Astrocyte (in vitro differentiated cells and primary cell): ENCODE measurements around the gene SERPINA9. TPM values are rescaled to one million over a fixed set of nuclear protein-coding genes. Genes with fewer than 3 reads are reported as not detected.

Source experiments
- DNase-seq: peaks from one replicate; pipeline ENCODE4 v3.0.0-alpha.2; 2010; ENCODE audit warnings: low read depth
- FAIRE-seq: peaks from 2 replicates; lab custom pipeline; 2011; peaks lifted over from hg19 to GRCh38; lab: Jason Lieb, UNC
- H2AFZ ChIP-seq: 2 replicates; pipeline ENCODE4 v1.6.0; 2012; ENCODE audit warnings: low read depth, low read length, inconsistent platforms
- H3K27ac ChIP-seq: 2 replicates; pipeline ENCODE4 v1.5.1; 2011; ENCODE audit warnings: low read depth, low read length, inconsistent platforms
- H3K27me3 ChIP-seq: 2 replicates; pipeline ENCODE4 v1.6.0; 2011; ENCODE audit warnings: low read length, inconsistent platforms; ENCODE audit not compliant: insufficient read depth
- H3K36me3 ChIP-seq: 2 replicates; pipeline ENCODE4 v1.5.1; 2011; ENCODE audit warnings: low read length, inconsistent platforms; ENCODE audit not compliant: insufficient read depth
- H3K4me1 ChIP-seq: 2 replicates; pipeline ENCODE4 v1.5.1; 2011; ENCODE audit warnings: low read length, inconsistent platforms; ENCODE audit not compliant: insufficient read depth
- H3K4me2 ChIP-seq: 2 replicates; pipeline ENCODE4 v1.6.0; 2012; ENCODE audit warnings: low read length, inconsistent platforms
- H3K4me3 ChIP-seq: 2 replicates; pipeline ENCODE4 v1.5.1; 2011; ENCODE audit warnings: low read depth, mild to moderate bottlenecking, low read length, inconsistent platforms; ENCODE audit not compliant: insufficient read depth
- H3K79me2 ChIP-seq: 2 replicates; pipeline ENCODE4 v1.6.0; 2012; ENCODE audit warnings: mild to moderate bottlenecking, low read length, inconsistent platforms; ENCODE audit not compliant: insufficient read depth
- H3K9ac ChIP-seq: 2 replicates; pipeline ENCODE4 v1.6.0; 2012; ENCODE audit warnings: mild to moderate bottlenecking, low read length, inconsistent platforms
- H3K9me3 ChIP-seq: 2 replicates; pipeline ENCODE4 v1.5.1; 2012; ENCODE audit warnings: low read depth, mild to moderate bottlenecking, low read length, inconsistent platforms; ENCODE audit not compliant: insufficient read depth
- H4K20me1 ChIP-seq: 2 replicates; pipeline ENCODE4 v1.6.0; 2012; ENCODE audit warnings: low read length, inconsistent platforms; ENCODE audit not compliant: insufficient read depth
- H3K27ac Mint-ChIP-seq: one replicate; pipeline ENCODE4 v1.8.0; 2021; ENCODE audit warnings: mild to moderate bottlenecking, mixed read lengths; ENCODE audit not compliant: unreplicated experiment
- H3K27me3 Mint-ChIP-seq: one replicate; pipeline ENCODE4 v1.8.0; 2021; ENCODE audit warnings: low read depth, mixed read lengths; ENCODE audit not compliant: unreplicated experiment
- H3K36me3 Mint-ChIP-seq: one replicate; pipeline ENCODE4 v1.8.0; 2021; ENCODE audit warnings: low read depth, mixed read lengths; ENCODE audit not compliant: unreplicated experiment
- H3K4me1 Mint-ChIP-seq: one replicate; pipeline ENCODE4 v1.8.0; 2021; ENCODE audit warnings: low read depth, mixed read lengths; ENCODE audit not compliant: unreplicated experiment
- H3K4me3 Mint-ChIP-seq: one replicate; pipeline ENCODE4 v1.8.0; 2021; ENCODE audit warnings: mild to moderate bottlenecking, moderate library complexity, mixed read lengths; ENCODE audit not compliant: unreplicated experiment
- H3K9me3 Mint-ChIP-seq: one replicate; pipeline ENCODE4 v1.8.0; 2021; ENCODE audit warnings: mild to moderate bottlenecking, mixed read lengths; ENCODE audit not compliant: unreplicated experiment
- EZH2 ChIP-seq: IDR thresholded peaks from 2 replicates; pipeline ENCODE4 v1.6.1; 2012; ENCODE audit warnings: mild to moderate bottlenecking, low read length, inconsistent platforms; ENCODE audit not compliant: insufficient read depth
- total RNA-seq: library from RNA; stranded (reverse); gene quantifications from 2 replicates; pipeline ENCODE4 v1.2.1, GENCODE V29; 2021
- TF ChIP-seq, protein P1 (sequence below): IDR thresholded peaks from 2 replicates; pipeline ENCODE4 v1.5.1; 2011; ENCODE audit warnings: low read depth, mild to moderate bottlenecking, inconsistent platforms, low read length, moderate library complexity; ENCODE audit not compliant: insufficient read depth

SERPINA9 gene
- total RNA-seq, 1 donor from 2014 or later, result not detected

DNA sequence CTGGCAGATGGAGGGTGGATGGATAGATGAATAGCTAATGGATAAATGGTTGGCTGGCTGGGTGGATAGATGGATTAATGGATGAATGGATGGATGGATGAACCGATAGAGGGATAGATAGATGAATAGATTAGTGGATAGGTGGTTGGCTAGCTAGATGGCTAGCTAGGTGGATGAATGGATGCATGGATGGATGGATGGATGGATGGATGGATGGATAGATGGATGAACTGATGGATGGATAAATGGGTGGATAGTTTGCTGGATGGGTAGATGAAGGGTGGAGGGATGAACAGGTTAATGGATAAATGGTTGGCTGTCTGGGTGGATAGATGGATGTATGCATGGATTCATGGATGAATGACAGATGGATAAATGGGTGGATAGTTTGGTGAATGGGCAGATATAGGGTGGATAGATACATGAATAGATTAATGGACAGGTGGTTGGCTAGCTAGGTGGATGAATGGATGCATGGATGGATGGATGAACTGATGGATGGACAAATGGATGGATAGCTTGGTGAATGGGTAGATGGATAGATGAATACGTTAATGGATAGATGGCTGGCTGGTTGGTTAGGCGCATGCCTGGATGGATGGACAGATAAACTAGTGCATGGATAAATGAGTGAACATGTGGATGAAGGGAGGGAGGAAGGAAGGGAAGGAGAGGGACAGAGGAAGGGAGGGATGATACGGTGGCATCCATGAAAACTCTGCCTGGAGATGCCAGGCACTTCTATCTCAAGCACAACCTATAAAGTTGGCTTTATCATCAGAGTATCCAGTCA lies 8.1 kb downstream of the SERPINA9 start:
- no peak overlapping the region for H3K27ac ChIP-seq
- H3K9ac ChIP-seq, result no peak overlapping the region
- Mint-ChIP-seq H3K36me3 (no peaks in the 10 kb centered on the region), H3K4me3 (no peak overlapping the region), H3K27ac (no peak overlapping the region), H3K9me3 (peaks cover 18% of the 10 kb centered on the region), H3K27me3 (peaks cover 48% of the 10 kb centered on the region), H3K4me1 (no peaks in the 10 kb centered on the region)
- H4K20me1 ChIP-seq, result no peaks in the 10 kb centered on the region
- H3K4me2 ChIP-seq, result no peak overlapping the region
- DNase-seq, result no peak
- H3K4me3 ChIP-seq, result no peak overlapping the region
- H2AFZ ChIP-seq, result no peak overlapping the region
- H3K9me3 ChIP-seq, result peaks cover 15% of the 10 kb centered on the region
- FAIRE-seq, result no peak
- no peaks in the 10 kb centered on the region for H3K4me1 ChIP-seq
- H3K36me3 ChIP-seq, result no peaks in the 10 kb centered on the region
- no peaks in the 10 kb centered on the region for H3K79me2 ChIP-seq
- TF ChIP-seq EZH2, result no peak
- TF ChIP-seq, protein P1, sequence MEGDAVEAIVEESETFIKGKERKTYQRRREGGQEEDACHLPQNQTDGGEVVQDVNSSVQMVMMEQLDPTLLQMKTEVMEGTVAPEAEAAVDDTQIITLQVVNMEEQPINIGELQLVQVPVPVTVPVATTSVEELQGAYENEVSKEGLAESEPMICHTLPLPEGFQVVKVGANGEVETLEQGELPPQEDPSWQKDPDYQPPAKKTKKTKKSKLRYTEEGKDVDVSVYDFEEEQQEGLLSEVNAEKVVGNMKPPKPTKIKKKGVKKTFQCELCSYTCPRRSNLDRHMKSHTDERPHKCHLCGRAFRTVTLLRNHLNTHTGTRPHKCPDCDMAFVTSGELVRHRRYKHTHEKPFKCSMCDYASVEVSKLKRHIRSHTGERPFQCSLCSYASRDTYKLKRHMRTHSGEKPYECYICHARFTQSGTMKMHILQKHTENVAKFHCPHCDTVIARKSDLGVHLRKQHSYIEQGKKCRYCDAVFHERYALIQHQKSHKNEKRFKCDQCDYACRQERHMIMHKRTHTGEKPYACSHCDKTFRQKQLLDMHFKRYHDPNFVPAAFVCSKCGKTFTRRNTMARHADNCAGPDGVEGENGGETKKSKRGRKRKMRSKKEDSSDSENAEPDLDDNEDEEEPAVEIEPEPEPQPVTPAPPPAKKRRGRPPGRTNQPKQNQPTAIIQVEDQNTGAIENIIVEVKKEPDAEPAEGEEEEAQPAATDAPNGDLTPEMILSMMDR, result no peak
- H3K27me3 ChIP-seq, result peaks cover 2% of the 10 kb centered on the region

DNA sequence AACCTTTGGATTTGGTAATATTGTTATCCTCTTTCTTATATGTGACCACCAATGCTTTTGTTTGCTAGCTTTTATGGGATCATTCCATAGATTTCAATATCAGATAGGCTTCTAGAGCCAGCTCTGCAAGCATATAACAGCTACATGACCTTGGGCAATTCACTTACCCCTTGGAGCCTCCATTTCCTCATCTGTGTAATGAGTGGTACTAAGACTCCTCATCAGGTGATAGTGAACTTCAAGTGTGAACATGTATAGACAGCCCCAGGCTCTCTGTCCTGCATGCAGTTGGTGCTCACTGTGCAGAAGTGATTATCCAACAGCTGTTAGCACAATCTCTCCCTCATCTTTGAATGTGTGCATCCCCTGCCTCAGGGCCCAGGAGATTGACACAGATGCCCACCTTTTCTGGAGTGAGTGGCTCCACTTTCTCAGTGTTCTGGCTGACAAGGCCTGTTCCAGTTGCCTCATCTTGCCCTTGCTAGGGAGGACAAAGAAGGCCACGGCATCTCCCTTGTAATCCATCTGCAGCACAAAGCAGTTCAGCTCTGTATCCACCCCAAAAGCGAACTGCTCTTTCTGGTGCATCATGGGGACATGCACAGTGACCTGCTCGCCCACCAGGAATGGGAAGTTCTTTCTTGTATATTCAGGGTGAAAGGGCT lies 9.2 kb downstream of the SERPINA9 start:
- peaks cover 2% of the 10 kb centered on the region for H3K27me3 ChIP-seq
- DNase-seq (no peak), FAIRE-seq (no peak)
- Mint-ChIP-seq H3K4me3 (no peak overlapping the region), H3K27me3 (peaks cover 40% of the 10 kb centered on the region), H3K36me3 (no peaks in the 10 kb centered on the region), H3K27ac (no peak overlapping the region), H3K4me1 (peaks cover 2% of the 10 kb centered on the region), H3K9me3 (peaks cover 18% of the 10 kb centered on the region)
- H3K79me2 ChIP-seq, result no peaks in the 10 kb centered on the region
- H3K4me1 ChIP-seq, result no peaks in the 10 kb centered on the region
- no peak overlapping the region for H3K4me3 ChIP-seq
- no peak for TF ChIP-seq EZH2
- TF ChIP-seq, protein P1, result no peak
- no peak overlapping the region for H3K9ac ChIP-seq
- no peak overlapping the region for H3K27ac ChIP-seq
- H3K36me3 ChIP-seq, result no peaks in the 10 kb centered on the region
- H3K4me2 ChIP-seq, result no peak overlapping the region
- no peaks in the 10 kb centered on the region for H4K20me1 ChIP-seq
- H3K9me3 ChIP-seq, result peaks cover 15% of the 10 kb centered on the region
- H2AFZ ChIP-seq, result no peak overlapping the region

DNA sequence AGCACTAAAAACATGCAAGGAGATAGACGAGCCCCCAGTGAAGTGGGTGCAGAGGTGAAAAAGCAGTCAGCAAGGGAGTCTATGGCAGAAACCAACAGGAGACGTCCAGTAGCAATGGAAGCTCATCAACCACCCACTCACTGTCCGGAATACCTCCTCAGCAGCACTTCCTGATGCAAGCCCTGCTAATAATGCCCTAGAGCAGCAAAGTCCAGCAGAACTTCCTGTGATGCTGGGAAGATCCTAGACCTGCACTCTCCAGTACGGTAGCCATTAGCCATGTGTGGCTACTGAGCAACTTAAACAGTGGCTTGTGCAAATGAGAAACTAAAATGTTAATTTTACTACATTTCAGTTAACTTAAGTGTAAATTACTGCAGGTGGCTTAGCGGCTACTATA lies 11.0 kb downstream of the SERPINA9 start:
- no peak overlapping the region for H3K9ac ChIP-seq
- peaks cover 15% of the 10 kb centered on the region for H3K9me3 ChIP-seq
- DNase-seq (no peak), FAIRE-seq (no peak)
- Mint-ChIP-seq H3K27me3 (peaks cover 29% of the 10 kb centered on the region), H3K4me3 (no peak overlapping the region), H3K4me1 (peaks cover 2% of the 10 kb centered on the region), H3K36me3 (peaks cover 2% of the 10 kb centered on the region), H3K27ac (no peak overlapping the region), H3K9me3 (peaks cover 17% of the 10 kb centered on the region)
- H3K36me3 ChIP-seq, result no peaks in the 10 kb centered on the region
- no peaks in the 10 kb centered on the region for H3K79me2 ChIP-seq
- no peaks in the 10 kb centered on the region for H4K20me1 ChIP-seq
- H3K4me3 ChIP-seq, result no peak overlapping the region
- no peak overlapping the region for H3K4me2 ChIP-seq
- no peaks in the 10 kb centered on the region for H3K4me1 ChIP-seq
- peaks cover 2% of the 10 kb centered on the region for H3K27me3 ChIP-seq
- no peak for TF ChIP-seq EZH2
- no peak overlapping the region for H3K27ac ChIP-seq
- H2AFZ ChIP-seq, result no peak overlapping the region
